Erythroblast (primary cell): ENCODE results near the gene PIAS1.
"Not testable (repeated sequence)": the region's sequence is repeated elsewhere in the genome, so short reads cannot be mapped to it uniquely, and the experiment has no call there.

Source experiments
- DNase-seq, 2 experiments: peaks; one replicate each; lab custom pipeline; 2025; lab: John Stamatoyannopoulos, UW
- GATA1 ChIP-seq: IDR thresholded peaks from 2 replicates; pipeline ENCODE4 v1.6.1; 2011; ENCODE audit warnings: low read depth, mild to moderate bottlenecking, control low read depth, low read length, moderate library complexity
- POLR2A ChIP-seq: IDR thresholded peaks from 2 replicates; pipeline ENCODE4 v1.6.1; 2011; ENCODE audit warnings: mild to moderate bottlenecking, low read length

Gene PIAS1

GRCh38 chr15:68197661-68198437 lies 143.7 kb downstream of the PIAS1 start:
- no peak for DNase-seq
- TF ChIP-seq GATA1, result no peak
- TF ChIP-seq POLR2A, result no peak

- TF ChIP-seq GATA1, result no peak
- no peak for TF ChIP-seq POLR2A
- DNase-seq, result no peak
Observed at GRCh38 chr15:68199340-68199739, 145.2 kb downstream of the PIAS1 start.

- no peak for TF ChIP-seq GATA1
- no peak for TF ChIP-seq POLR2A
- no peak for DNase-seq
Observed at GRCh38 chr15:68200016-68200861, 146.1 kb downstream of the PIAS1 start.

- no peak for TF ChIP-seq POLR2A
- TF ChIP-seq GATA1, result no peak
- no peak for DNase-seq
Observed at GRCh38 chr15:68201153-68201878, 147.2 kb downstream of the PIAS1 start.

GRCh38 chr15:68201879-68202261 lies 147.8 kb downstream of the PIAS1 start:
- no peak for DNase-seq

GRCh38 chr15:68202994-68203393 lies 148.9 kb downstream of the PIAS1 start:
- not testable (repeated sequence) for DNase-seq

More at GRCh38 chr15:68201879-68202261, 147.8 kb downstream of the PIAS1 start:
- TF ChIP-seq GATA1, result no peak
- TF ChIP-seq POLR2A, result no peak

- no peak for TF ChIP-seq GATA1
- TF ChIP-seq POLR2A, result no peak
- DNase-seq, result no peak
Observed at GRCh38 chr15:68203486-68203885, 149.4 kb downstream of the PIAS1 start.

GRCh38 chr15:68203956-68204355 lies 149.8 kb downstream of the PIAS1 start:
- no peak for TF ChIP-seq POLR2A
- no peak for TF ChIP-seq GATA1
- DNase-seq, result no peak

GRCh38 chr15:68204361-68204760 lies 150.2 kb downstream of the PIAS1 start:
- TF ChIP-seq GATA1 (no peak), POLR2A (no peak)
- DNase-seq, result no peak

GRCh38 chr15:68204776-68205557 lies 150.9 kb downstream of the PIAS1 start, which contains the start of gene CALML4:
Gene CALML4, minus strand, starts transcription at chr15:68205332. Its CDS starts 85 bp downstream, at chr15:68205247.
- no peak for DNase-seq
- TF ChIP-seq GATA1 (no peak), POLR2A (no peak)

GRCh38 chr15:68205558-68205944 lies 151.4 kb downstream of the PIAS1 start:
- DNase-seq, result no peak

GRCh38 chr15:68205954-68206539 lies 151.9 kb downstream of the PIAS1 start:
- DNase-seq, result peak in 1 of 2 experiments; percentile 20
- TF ChIP-seq POLR2A, result no peak

More at GRCh38 chr15:68205558-68205944, 151.4 kb downstream of the PIAS1 start:
- no peak for TF ChIP-seq POLR2A
- no peak for TF ChIP-seq GATA1

- TF ChIP-seq POLR2A, result no peak
- TF ChIP-seq GATA1, result no peak
- no peak for DNase-seq
Observed at GRCh38 chr15:68206711-68207151, 152.6 kb downstream of the PIAS1 start.
